Naive thymus-derived CD4-positive, alpha-beta T cell (primary cell): ENCODE data around the gene HP1BP3. TPM values are rescaled to one million over a fixed set of nuclear protein-coding genes. Genes with fewer than 3 reads are reported as not detected.
A peak's percentile ranks its signal among the peaks of the same experiment; 100 is the strongest.
"Not testable (repeated sequence)": the region's sequence is repeated elsewhere in the genome, so short reads cannot be mapped to it uniquely, and the experiment has no call there.

Experiments
- ATAC-seq: fragments of 150-1000 bp; cut with Tn5 transposase; 2 replicates; pipeline ENCODE4 v1.10.0; 2021; ENCODE audit warnings: mild to moderate bottlenecking, moderate library complexity
- CTCF ChIA-PET: fragments of 350-600 bp; sonication (Branson Sonifier 250); formaldehyde crosslinking; loops from one replicate; lab custom pipeline; 2021; ENCODE audit warnings: antibody characterized with exemption; lab: Charles Lee
- POLR2A ChIA-PET: fragments of 350-600 bp; sonication (Branson Sonifier 250); formaldehyde crosslinking; loops from one replicate; lab custom pipeline; 2021; ENCODE audit warnings: antibody characterized with exemption, inconsistent platforms; lab: Charles Lee
- DNase-seq, 9 donors: peaks; one replicate each; pipeline versions ENCODE4 v3.0.0 to v3.0.0-alpha.2; 2020 to 2022; ENCODE audit warnings: mixed read lengths in 1 of 9
- H3K27ac ChIP-seq: one replicate; pipeline ENCODE4 v1.7.0; 2013; ENCODE audit warnings: mild to moderate bottlenecking, low read depth, low read length, moderate library complexity
- H3K27me3 ChIP-seq, 2 donors: one replicate each; pipeline ENCODE4 v1.7.0; 2013; ENCODE audit warnings: low read length in 2 of 2, mild to moderate bottlenecking in 2 of 2, moderate library complexity in 2 of 2; ENCODE audit not compliant: control insufficient read depth in 2 of 2, insufficient read depth in 2 of 2
- H3K36me3 ChIP-seq, 3 experiments: 1 replicate in 2 of 3; 2 replicates in 1 of 3; pipeline ENCODE4 v1.7.0; 2013; ENCODE audit warnings: low read length in 3 of 3, mild to moderate bottlenecking in 3 of 3, moderate library complexity in 1 of 3; ENCODE audit not compliant: insufficient read depth in 3 of 3, control insufficient read depth in 2 of 3
- H3K4me1 ChIP-seq, 2 donors: one replicate each; pipeline ENCODE4 v1.7.0; 2013; ENCODE audit warnings: low read length in 2 of 2, mild to moderate bottlenecking in 2 of 2, moderate library complexity in 1 of 2; ENCODE audit not compliant: control insufficient read depth in 2 of 2, insufficient read depth in 2 of 2
- H3K4me3 ChIP-seq: 2 replicates; pipeline ENCODE4 v1.7.0; 2013; ENCODE audit warnings: mild to moderate bottlenecking, low read length
- H3K9me3 ChIP-seq, 3 experiments: 1 replicate in 2 of 3; 2 replicates in 1 of 3; pipeline ENCODE4 v1.7.0; 2013; ENCODE audit warnings: low read length in 3 of 3; ENCODE audit not compliant: control insufficient read depth in 2 of 3
- H3K27ac Mint-ChIP-seq, 9 donors: one replicate each; pipeline ENCODE4 v1.8.0; 2020 to 2022; ENCODE audit warnings: mixed read lengths in 9 of 9, mild to moderate bottlenecking in 8 of 9, moderate library complexity in 5 of 9, inconsistent platforms in 2 of 9
- H3K27me3 Mint-ChIP-seq, 5 donors: one replicate each; pipeline ENCODE4 v1.8.0; 2021 to 2022; ENCODE audit warnings: mixed read lengths in 5 of 5, mild to moderate bottlenecking in 1 of 5
- H3K36me3 Mint-ChIP-seq, 5 donors: one replicate each; pipeline ENCODE4 v1.8.0; 2020 to 2022; ENCODE audit warnings: mixed read lengths in 5 of 5, mild to moderate bottlenecking in 3 of 5, inconsistent platforms in 1 of 5
- H3K4me1 Mint-ChIP-seq, 7 donors: one replicate each; pipeline ENCODE4 v1.8.0; 2020 to 2022; ENCODE audit warnings: mixed read lengths in 7 of 7, mild to moderate bottlenecking in 3 of 7, inconsistent platforms in 1 of 7
- H3K4me3 Mint-ChIP-seq, 10 donors: one replicate each; pipeline ENCODE4 v1.8.0; 2020 to 2022; ENCODE audit warnings: mild to moderate bottlenecking in 10 of 10, mixed read lengths in 10 of 10, moderate library complexity in 6 of 10, inconsistent platforms in 2 of 10
- H3K9me3 Mint-ChIP-seq, 11 donors: one replicate each; pipeline ENCODE4 v1.8.0; 2020 to 2022; ENCODE audit warnings: mixed read lengths in 11 of 11, mild to moderate bottlenecking in 4 of 11, inconsistent platforms in 1 of 11, moderate library complexity in 1 of 11
- intact Hi-C, 2 donors: fragments of 100-400 bp; cut with micrococcal nuclease; formaldehyde crosslinking; loops; one replicate each; pipeline ENCODE4 v1.15.1; 2023
- polyA plus RNA-seq, 2 donors: library from polyadenylated mRNA; unstranded; fragments of 300-500 nt; fragmentation: Illumina TruSeq; gene quantifications; one replicate each; pipeline ENCODE4 v1.2.3, GENCODE V29; 2021
- total RNA-seq, 6 experiments: library from RNA in 5 of 6; stranded (reverse) in 5 of 6; gene quantifications; 1 replicate in 5 of 6; 2 replicates in 1 of 6; pipeline ENCODE4 v1.2.3 and lab custom pipeline; 2021 to 2026

Gene HP1BP3
- total and polyA plus RNA-seq, 7 experiments from 2014 or later, result 234 to 417 (median 288) TPM

- no peaks in the 10 kb centered on the region for H3K27me3 ChIP-seq
- peaks cover 0 to 5% of the 10 kb centered on the region in 2 donors for H3K4me1 ChIP-seq
- H3K4me3 ChIP-seq, result no peak overlapping the region
- Mint-ChIP-seq H3K36me3 (no peaks in the 10 kb centered on the region), H3K27ac (no peak overlapping the region), H3K9me3 (no peaks in the 10 kb centered on the region), H3K4me3 (no peak overlapping the region), H3K4me1 (peaks cover 0 to 12% (median 9%) of the 10 kb centered on the region in 7 donors), H3K27me3 (no peaks in the 10 kb centered on the region)
- ChIA-PET POLR2A (no interaction called here), CTCF (no interaction called here)
- intact Hi-C loops, result no loop called here
- no peak for ATAC-seq
- DNase-seq, result no peak
- no peaks in the 10 kb centered on the region for H3K36me3 ChIP-seq
- no peak overlapping the region for H3K27ac ChIP-seq
- no peaks in the 10 kb centered on the region for H3K9me3 ChIP-seq
Measured at GRCh38 chr1:20792196-20792595, 5.1 kb upstream of the HP1BP3 start.

- POLR2A ChIA-PET, result no interaction called here
- no peak overlapping the region for H3K27ac Mint-ChIP-seq
- CTCF ChIA-PET, result no interaction called here
- Histone ChIP-seq H3K27me3 (no peaks in the 10 kb centered on the region), H3K36me3 (peaks cover 0 to 7% (median 0%) of the 10 kb centered on the region in 3 experiments), H3K4me3 (no peak overlapping the region), H3K4me1 (peaks cover 0 to 5% of the 10 kb centered on the region in 2 donors), H3K27ac (no peak overlapping the region), H3K9me3 (no peaks in the 10 kb centered on the region)
- no peak for ATAC-seq
- peaks cover 0 to 3% (median 0%) of the 10 kb centered on the region in 11 donors for H3K9me3 Mint-ChIP-seq
- DNase-seq, result no peak
- intact Hi-C loops, result no loop called here
- H3K27me3 Mint-ChIP-seq, result peaks cover 0 to 2% (median 0%) of the 10 kb centered on the region in 5 donors
- no peak overlapping the region for H3K4me3 Mint-ChIP-seq
- H3K4me1 Mint-ChIP-seq, result peaks cover 4 to 15% (median 12%) of the 10 kb centered on the region in 7 donors
- H3K36me3 Mint-ChIP-seq, result no peaks in the 10 kb centered on the region
Measured at GRCh38 chr1:20790785-20791184, 3.7 kb upstream of the HP1BP3 start.

DNA sequence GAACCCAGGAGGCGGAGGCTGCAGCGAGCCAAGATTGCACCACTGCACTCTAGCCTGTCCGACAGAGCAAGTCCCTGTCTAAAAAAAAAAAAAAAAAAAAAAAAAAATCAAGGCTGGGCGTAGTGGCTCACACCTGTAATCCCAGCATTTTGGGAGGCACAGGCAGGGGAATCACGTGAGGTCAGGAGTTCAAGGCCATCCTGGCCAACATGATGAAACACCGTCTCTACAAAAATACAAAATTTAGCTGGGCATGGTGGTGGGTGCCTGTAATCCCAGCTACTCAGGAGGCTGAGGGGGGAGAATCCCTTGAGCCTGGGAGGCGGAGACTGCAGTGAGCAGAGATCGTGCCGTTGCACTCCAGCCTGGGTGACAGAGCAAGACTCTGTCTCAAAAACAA is 2.5 kb upstream of the HP1BP3 start:
- H3K27me3 ChIP-seq, ATAC-seq, H3K27ac Mint-ChIP-seq, H3K36me3 Mint-ChIP-seq, H3K9me3 ChIP-seq, H3K27ac ChIP-seq, H3K4me3 ChIP-seq, H3K27me3 Mint-ChIP-seq, H3K9me3 Mint-ChIP-seq, DNase-seq, H3K36me3 ChIP-seq, H3K4me3 Mint-ChIP-seq: not testable (repeated sequence)
- ChIA-PET CTCF (interaction anchor here (0.6 kb wide), 1 partner anchor 318 kb away, joined by 3 read pairs; no protein-coding TSS in a partner anchor), POLR2A (interaction anchor here (0.5 kb wide), 1 partner anchor 385 kb away, joined by 3 read pairs; no protein-coding TSS in a partner anchor)
- intact Hi-C loops, result loop anchor here (5.0 kb wide), 7 partner anchors 57 to 1663 kb away; partner anchors contain the start of genes ZBTB40 (in 2 of the 2), EIF4G3 (in 1 of the 2), MUL1 (in 1 of the 2) and SH2D5 (in 1 of the 2)
- H3K4me1 Mint-ChIP-seq, result peaks cover 11 to 27% (median 21%) of the 10 kb centered on the region in 7 donors
- peaks cover 8 to 12% of the 10 kb centered on the region in 2 donors for H3K4me1 ChIP-seq

DNA sequence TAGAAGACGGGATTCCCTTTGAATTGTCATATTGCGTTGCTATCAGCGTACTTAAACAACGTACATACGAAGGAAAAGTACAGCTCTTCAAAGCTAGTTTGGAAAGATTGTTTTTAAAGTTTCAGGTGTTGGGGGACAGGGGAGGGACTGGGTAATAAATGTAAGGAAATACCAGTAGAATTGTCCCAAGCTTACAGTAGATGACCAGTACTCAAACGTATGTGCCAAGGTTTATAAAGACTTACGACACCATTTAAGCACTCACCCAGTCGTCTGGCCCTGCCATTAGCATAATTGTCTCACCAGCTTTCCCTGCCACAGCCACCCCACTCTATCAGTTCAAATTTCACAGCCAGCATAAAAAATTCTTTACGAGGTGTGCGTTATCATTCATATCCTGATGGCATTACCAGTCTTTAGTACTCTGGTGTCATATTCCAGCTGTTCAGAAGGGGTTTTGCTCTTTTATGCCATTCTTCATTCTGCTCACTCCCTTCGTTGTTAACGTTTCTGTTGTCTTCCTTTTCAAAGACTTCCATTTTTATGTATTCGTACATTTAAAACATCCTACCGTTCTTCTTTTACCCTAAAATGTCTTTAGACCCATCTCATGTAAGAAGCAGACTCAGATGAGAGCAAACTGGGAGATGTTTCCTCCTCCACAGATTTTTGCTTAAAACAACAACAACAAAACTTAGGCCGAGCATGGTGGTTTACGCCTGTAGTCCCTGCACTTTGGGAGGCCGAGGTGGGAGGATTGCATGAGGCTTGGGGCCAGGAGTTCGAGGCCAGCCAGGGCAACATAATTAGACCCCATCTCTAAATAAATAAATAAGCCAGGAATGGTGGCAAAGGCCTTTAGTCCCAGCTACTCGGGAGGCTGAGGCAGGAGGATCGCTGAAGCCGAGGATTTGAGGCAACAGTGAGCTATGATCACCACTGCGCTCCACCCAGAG is 1.0 kb upstream of the HP1BP3 start:
- peaks cover 16 to 42% (median 32%) of the 10 kb centered on the region in 7 donors for H3K4me1 Mint-ChIP-seq
- H3K27ac Mint-ChIP-seq, result peak overlapping the region; percentile 87 to 97 (median 96)
- H3K36me3 Mint-ChIP-seq, result peaks cover 0 to 2% (median 0%) of the 10 kb centered on the region in 5 donors
- Histone ChIP-seq H3K27ac (peak overlapping the region; percentile 94), H3K9me3 (no peaks in the 10 kb centered on the region), H3K4me3 (peak overlapping the region; percentile 95), H3K27me3 (no peaks in the 10 kb centered on the region), H3K36me3 (peaks cover 0 to 7% (median 0%) of the 10 kb centered on the region in 3 experiments), H3K4me1 (peaks cover 20 to 23% of the 10 kb centered on the region in 2 donors)
- intact Hi-C loops, result loop anchor here (1.0 to 5.0 kb wide), 10 partner anchors 56 to 1664 kb away; partner anchors contain the start of genes DDOST (in 2 of the 2), EIF4G3 (in 2 of the 2), ZBTB40 (in 2 of the 2) and MUL1 (in 1 of the 2)
- DNase-seq, result no peak
- CTCF ChIA-PET, result interaction anchor here (0.9 kb wide), 1 partner anchor 154 kb away, joined by 3 read pairs; no protein-coding TSS in a partner anchor
- POLR2A ChIA-PET, result interaction anchor here (0.6 to 3.2 kb wide), 4 partner anchors 10 to 1242 kb away, joined by 3 to 14 read pairs (median 6); partner anchors contain the start of gene DDOST
- no peak for ATAC-seq
- peaks cover 0 to 3% (median 0%) of the 10 kb centered on the region in 11 donors for H3K9me3 Mint-ChIP-seq
- peak overlapping the region; percentile 90 to 100 (median 94) for H3K4me3 Mint-ChIP-seq
- H3K27me3 Mint-ChIP-seq, result peaks cover 0 to 2% (median 0%) of the 10 kb centered on the region in 5 donors

- peaks cover 0 to 3% (median 0%) of the 10 kb centered on the region in 11 donors for H3K9me3 Mint-ChIP-seq
- CTCF ChIA-PET, result interaction anchor here (1.0 kb wide), 1 partner anchor 18 kb away, joined by 3 read pairs; no protein-coding TSS in a partner anchor
Measured at GRCh38 chr1:20786253-20787028, 666 bp downstream of the HP1BP3 start.

More at GRCh38 chr1:20786253-20787028, 666 bp downstream of the HP1BP3 start:
- Mint-ChIP-seq H3K4me3 (peak overlapping the region; percentile 90 to 100 (median 98)), H3K27me3 (peaks cover 0 to 2% (median 0%) of the 10 kb centered on the region in 5 donors), H3K4me1 (peaks cover 16 to 49% (median 36%) of the 10 kb centered on the region in 7 donors), H3K36me3 (peaks cover 0 to 2% (median 0%) of the 10 kb centered on the region in 5 donors), H3K27ac (peak overlapping the region; percentile 87 to 99 (median 92))
- intact Hi-C loops, result loop anchor here (1.0 to 5.0 kb wide), 12 partner anchors 53 to 1666 kb away; partner anchors contain the start of genes DDOST (in 2 of the 2), EIF4G3 (in 2 of the 2), ZBTB40 (in 2 of the 2) and MUL1 (in 1 of the 2)
- no peaks in the 10 kb centered on the region for H3K27me3 ChIP-seq
- POLR2A ChIA-PET, result interaction anchor here (0.7 to 3.2 kb wide), 17 partner anchors 9 to 558 kb away, joined by 3 to 14 read pairs (median 3); partner anchors contain the start of genes DDOST, KIF17 and PINK1
- H3K27ac ChIP-seq, result peak overlapping the region; percentile 94
- DNase-seq (peak; percentile 93 to 99 (median 97)), ATAC-seq (peak; percentile 86)
- peaks cover 0 to 7% (median 0%) of the 10 kb centered on the region in 3 experiments for H3K36me3 ChIP-seq
- H3K4me3 ChIP-seq, result peak overlapping the region; percentile 85
- H3K4me1 ChIP-seq, result peaks cover 28 to 30% of the 10 kb centered on the region in 2 donors
- H3K9me3 ChIP-seq, result no peaks in the 10 kb centered on the region
